Psoas muscle (tissue), 8 donors: ENCODE data around the gene ITGAD. TPM values are rescaled to one million over a fixed set of nuclear protein-coding genes. Genes with fewer than 3 reads are reported as not detected.
"Not testable (repeated sequence)": the region's sequence is repeated elsewhere in the genome, so short reads cannot be mapped to it uniquely, and the experiment has no call there.

Source experiments
- ATAC-seq, 4 donors: fragments of 200-7000 bp; cut with Tn5 transposase; one replicate each; pipeline ENCODE4 v1.9.1; 2020; ENCODE audit warnings: moderate library complexity in 3 of 4, mild to moderate bottlenecking in 2 of 4
- DNase-seq, 2 donors: peaks; one replicate each; pipeline ENCODE4 v3.0.0-alpha.2; 2020
- H3K27ac ChIP-seq: fragments of 200-600 bp; one replicate; pipeline ENCODE4 v1.8.0; 2022
- H3K27me3 ChIP-seq, 3 donors: fragments of 200-600 bp in 1 of 3; one replicate each; pipeline versions ENCODE4 v1.6.1 to v1.8.0; 2013 to 2022; ENCODE audit warnings: low read length in 2 of 3, mild to moderate bottlenecking in 2 of 3, moderate library complexity in 1 of 3; ENCODE audit not compliant: insufficient read depth in 3 of 3
- H3K36me3 ChIP-seq, 2 donors: fragments of 200-600 bp in 1 of 2; one replicate each; pipeline versions ENCODE4 v1.6.1 to v1.8.0; 2013 to 2022; ENCODE audit warnings: low read depth in 1 of 2, mild to moderate bottlenecking in 1 of 2, moderate library complexity in 1 of 2; ENCODE audit not compliant: insufficient read depth in 1 of 2
- H3K4me1 ChIP-seq: fragments of 200-600 bp; one replicate; pipeline ENCODE4 v1.8.0; 2022
- H3K4me3 ChIP-seq: fragments of 200-600 bp; one replicate; pipeline ENCODE4 v1.8.0; 2022; ENCODE audit warnings: mild to moderate bottlenecking
- H3K9me3 ChIP-seq: fragments of 200-600 bp; one replicate; pipeline ENCODE4 v1.8.0; 2022
- CTCF ChIP-seq: fragments of 200-600 bp; IDR thresholded peaks from one replicate; pipeline ENCODE4 v1.8.0; 2022; ENCODE audit warnings: antibody characterized with exemption
- WGBS, 3 donors: extraction: QIAGEN DNeasy Blood & Tissue Kit; methylation state at CpG; one replicate each; pipeline versions ENCODE4 v1.1.6 to v1.1.7; 2013; 5-methylcytosine and 5-hydroxymethylcytosine counted together
- intact Hi-C, 2 donors: fragments of 100-400 bp; cut with DNase I; formaldehyde crosslinking; loops; one replicate each; pipeline versions ENCODE4 v1.11.0 to v1.14.2; 2022
- polyA plus RNA-seq, 3 donors: library from polyadenylated mRNA; stranded (reverse); fragments of 200-250 nt; gene quantifications; one replicate each; pipeline ENCODE4 v1.2.3, GENCODE V29; 2013
- total RNA-seq, 4 donors: library from RNA; stranded (reverse); fragmentation: NEBNext Ultra II Directional in 2 of 4; extraction: Animal tissue kit (Norgen Biotek cat#: 25700) in 2 of 4; gene quantifications; one replicate each; pipeline versions ENCODE4 v1.2.1 to v1.2.4, GENCODE V29; 2021 to 2023
- donor health status: healthy with polysubstance abuse.
- donor health status: DM: no; HTN: no; CAD: no; lungs with moderate emphysema.
- donor health status: Bipolar disorder and iron deficiency.
- donor health status: healthy.
- donor health status: DM: yes; HTN: yes; CAD: no.
- donor health status: DM: no; HTN: no; CAD: no.
- donor health status: DM: no; HTN: no; CAD: no.
- donor health status: DM: yes; HTN: yes; CAD: no.

ITGAD gene
- total and polyA plus RNA-seq, 7 donors, result 0.01 to 0.42 (median 0.06) TPM; not detected in 3

- no peaks in the 10 kb centered on the region for H3K27me3 ChIP-seq
- peaks cover 0 to 9% of the 10 kb centered on the region in 2 donors for H3K36me3 ChIP-seq
- H3K9me3 ChIP-seq, result no peaks in the 10 kb centered on the region
- peak overlapping the region; percentile 99 for H3K27ac ChIP-seq
- intact Hi-C loops, result no loop called here
- peaks cover 41% of the 10 kb centered on the region for H3K4me1 ChIP-seq
- H3K4me3 ChIP-seq, result no peak overlapping the region
- no peak for DNase-seq
- no peak for TF ChIP-seq CTCF
- ATAC-seq, result no peak
- 42 to 57% (median 51%) methylated on average over 5 of the region's 5 CpGs for WGBS, 3 donors
Measured at GRCh38 chr16:31430380-31431052, 37.4 kb downstream of the ITGAD start.

- H3K36me3 ChIP-seq, result no peaks in the 10 kb centered on the region
- peak in 1 of 2 donors; percentile 44 for DNase-seq
- H3K9me3 ChIP-seq, result no peaks in the 10 kb centered on the region
- no peak overlapping the region for H3K27ac ChIP-seq
- TF ChIP-seq CTCF, result no peak
- ATAC-seq, result no peak
- intact Hi-C loops, result no loop called here
- no peak overlapping the region for H3K4me3 ChIP-seq
- H3K4me1 ChIP-seq, result peaks cover 18% of the 10 kb centered on the region
- WGBS, 3 donors, result 91 to 92% (median 91%) methylated on average over 38 to 47 of the region's 47 CpGs
- H3K27me3 ChIP-seq, result no peaks in the 10 kb centered on the region
Measured at GRCh38 chr16:31435341-31436220, 42.4 kb downstream of the ITGAD start.

- H3K27ac ChIP-seq, result no peak overlapping the region
- intact Hi-C loops, result no loop called here
- H3K9me3 ChIP-seq, result no peaks in the 10 kb centered on the region
- H3K4me1 ChIP-seq, result peaks cover 12% of the 10 kb centered on the region
- no peak for TF ChIP-seq CTCF
- no peaks in the 10 kb centered on the region for H3K27me3 ChIP-seq
- WGBS, 3 donors, result 92 to 94% (median 92%) methylated on average over 44 of the region's 44 CpGs
- DNase-seq, result peak in 1 of 2 donors; percentile 44
- H3K36me3 ChIP-seq, result no peaks in the 10 kb centered on the region
- no peak for ATAC-seq
- no peak overlapping the region for H3K4me3 ChIP-seq
Measured at GRCh38 chr16:31436221-31437045, 43.3 kb downstream of the ITGAD start.

GRCh38 chr16:31438414-31438813, 45.3 kb downstream of the ITGAD start:
- intact Hi-C loops, result no loop called here
- Histone ChIP-seq H3K4me3 (no peak overlapping the region), H3K27ac (peak overlapping the region; percentile 50), H3K4me1 (peaks cover 19% of the 10 kb centered on the region), H3K9me3 (no peaks in the 10 kb centered on the region), H3K27me3 (no peaks in the 10 kb centered on the region), H3K36me3 (no peaks in the 10 kb centered on the region)
- no peak for TF ChIP-seq CTCF
- WGBS, 3 donors, result 15 to 31% (median 28%) methylated on average over 2 of the region's 2 CpGs
- ATAC-seq (no peak), DNase-seq (peak in 1 of 2 donors; percentile 7)

GRCh38 chr16:31439023-31439422, 45.9 kb downstream of the ITGAD start:
- H3K27ac ChIP-seq, H3K9me3 ChIP-seq, H3K4me3 ChIP-seq, H3K36me3 ChIP-seq, DNase-seq, intact Hi-C loops, ATAC-seq, H3K27me3 ChIP-seq: not testable (repeated sequence)
- 56 to 65% (median 57%) methylated on average over 3 of the region's 4 CpGs for WGBS, 3 donors
- peaks cover 19% of the 10 kb centered on the region for H3K4me1 ChIP-seq
